HS-5 (cell line): ENCODE measurements around the gene CLSTN1.
"Not testable (repeated sequence)": the region's sequence is repeated elsewhere in the genome, so short reads cannot be mapped to it uniquely, and the experiment has no call there.

ENCODE experiments used
- DNase-seq: peaks from one replicate; pipeline ENCODE4 v3.0.0-alpha.2; 2012; ENCODE audit warnings: low read depth

Gene CLSTN1

DNA sequence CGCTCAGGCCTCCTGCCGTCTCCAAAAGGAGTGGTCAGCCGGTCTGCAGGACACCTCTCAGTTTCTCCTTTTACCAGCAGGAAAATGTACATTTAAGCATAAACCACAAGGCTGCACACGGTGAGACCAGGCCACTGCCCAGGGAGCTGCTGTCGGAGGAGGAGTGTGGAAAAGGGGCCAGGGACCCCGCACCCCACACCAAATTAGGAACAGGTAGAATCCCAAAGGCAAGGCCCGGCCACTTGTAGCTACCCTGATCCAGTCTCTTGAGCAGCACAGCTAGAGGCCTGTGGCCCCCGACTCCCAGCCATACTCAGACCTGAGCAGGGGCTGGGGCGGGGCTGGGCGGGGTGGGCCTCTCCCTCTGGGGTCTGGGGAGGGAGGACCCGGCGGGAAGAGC is 94.2 kb downstream of the CLSTN1 start:
- no peak for DNase-seq

DNA sequence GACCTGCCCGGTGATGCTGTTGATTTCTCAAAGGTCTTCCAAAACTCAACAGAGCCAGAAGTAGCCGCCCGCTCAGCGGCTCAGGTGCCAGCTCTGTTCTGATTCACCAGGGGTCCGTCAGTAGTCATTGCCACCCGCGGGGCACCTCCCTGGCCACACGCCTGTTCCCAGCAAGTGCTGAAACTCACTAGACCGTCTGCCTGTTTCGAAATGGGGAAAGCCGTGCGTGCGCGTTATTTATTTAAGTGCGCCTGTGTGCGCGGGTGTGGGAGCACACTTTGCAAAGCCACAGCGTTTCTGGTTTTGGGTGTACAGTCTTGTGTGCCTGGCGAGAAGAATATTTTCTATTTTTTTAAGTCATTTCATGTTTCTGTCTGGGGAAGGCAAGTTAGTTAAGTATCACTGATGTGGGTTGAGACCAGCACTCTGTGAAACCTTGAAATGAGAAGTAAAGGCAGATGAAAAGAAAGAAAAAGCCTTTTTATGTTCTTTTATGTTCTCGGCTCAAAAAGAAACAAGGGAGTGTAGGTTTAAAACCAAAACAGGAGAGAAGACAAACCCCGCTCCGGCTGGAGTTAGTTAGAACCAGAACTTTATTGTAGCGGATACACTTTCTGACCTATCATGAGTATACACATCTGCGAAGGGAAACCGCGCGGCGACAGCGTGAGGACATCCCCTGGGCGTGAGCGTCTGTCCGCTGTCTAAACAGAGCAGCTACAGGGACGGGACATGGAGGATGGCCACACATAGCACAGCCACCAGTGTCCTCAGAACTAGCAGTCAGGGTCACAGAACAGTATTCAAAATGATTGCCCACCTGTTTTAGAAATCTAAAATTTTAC is 95.1 kb downstream of the CLSTN1 start:
- DNase-seq, result no peak

DNA sequence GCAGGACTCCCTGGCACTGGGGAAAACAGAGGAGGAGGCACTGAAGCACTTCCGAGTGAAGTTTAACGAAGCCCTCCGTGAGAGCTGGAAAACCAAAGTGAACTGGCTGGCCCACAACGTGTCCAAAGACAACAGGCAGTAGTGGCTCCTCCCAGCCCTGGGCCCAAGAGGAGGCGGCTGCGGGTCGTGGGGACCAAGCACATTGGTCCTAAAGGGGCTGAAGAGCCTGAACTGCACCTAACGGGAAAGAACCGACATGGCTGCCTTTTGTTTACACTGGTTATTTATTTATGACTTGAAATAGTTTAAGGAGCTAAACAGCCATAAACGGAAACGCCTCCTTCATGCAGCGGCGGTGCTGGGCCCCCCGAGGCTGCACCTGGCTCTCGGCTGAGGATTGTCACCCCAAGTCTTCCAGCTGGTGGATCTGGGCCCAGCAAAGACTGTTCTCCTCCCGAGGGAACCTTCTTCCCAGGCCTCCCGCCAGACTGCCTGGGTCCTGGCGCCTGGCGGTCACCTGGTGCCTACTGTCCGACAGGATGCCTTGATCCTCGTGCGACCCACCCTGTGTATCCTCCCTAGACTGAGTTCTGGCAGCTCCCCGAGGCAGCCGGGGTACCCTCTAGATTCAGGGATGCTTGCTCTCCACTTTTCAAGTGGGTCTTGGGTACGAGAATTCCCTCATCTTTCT is 96.7 kb downstream of the CLSTN1 start:
- DNase-seq, result no peak

DNA sequence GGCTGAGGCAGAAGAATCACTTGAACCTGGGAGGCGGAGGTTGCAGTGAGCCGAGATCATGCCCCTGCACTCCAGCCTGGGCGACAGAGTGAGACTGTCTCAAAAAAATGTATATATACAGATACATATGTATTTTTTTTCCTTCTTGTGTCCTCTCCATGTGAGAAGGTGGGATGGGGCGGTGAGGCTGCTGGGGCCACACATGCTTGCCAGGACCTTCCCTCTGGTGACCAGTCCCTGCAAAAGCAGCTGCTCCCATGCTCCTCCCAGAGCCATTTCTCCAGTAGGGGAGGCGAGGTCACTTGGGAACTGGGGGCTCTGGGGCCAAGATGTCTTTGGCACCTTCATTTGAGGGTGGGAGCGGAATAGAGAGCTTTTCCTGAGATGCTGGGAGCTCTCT is 97.4 kb downstream of the CLSTN1 start:
- DNase-seq, result no peak

DNA sequence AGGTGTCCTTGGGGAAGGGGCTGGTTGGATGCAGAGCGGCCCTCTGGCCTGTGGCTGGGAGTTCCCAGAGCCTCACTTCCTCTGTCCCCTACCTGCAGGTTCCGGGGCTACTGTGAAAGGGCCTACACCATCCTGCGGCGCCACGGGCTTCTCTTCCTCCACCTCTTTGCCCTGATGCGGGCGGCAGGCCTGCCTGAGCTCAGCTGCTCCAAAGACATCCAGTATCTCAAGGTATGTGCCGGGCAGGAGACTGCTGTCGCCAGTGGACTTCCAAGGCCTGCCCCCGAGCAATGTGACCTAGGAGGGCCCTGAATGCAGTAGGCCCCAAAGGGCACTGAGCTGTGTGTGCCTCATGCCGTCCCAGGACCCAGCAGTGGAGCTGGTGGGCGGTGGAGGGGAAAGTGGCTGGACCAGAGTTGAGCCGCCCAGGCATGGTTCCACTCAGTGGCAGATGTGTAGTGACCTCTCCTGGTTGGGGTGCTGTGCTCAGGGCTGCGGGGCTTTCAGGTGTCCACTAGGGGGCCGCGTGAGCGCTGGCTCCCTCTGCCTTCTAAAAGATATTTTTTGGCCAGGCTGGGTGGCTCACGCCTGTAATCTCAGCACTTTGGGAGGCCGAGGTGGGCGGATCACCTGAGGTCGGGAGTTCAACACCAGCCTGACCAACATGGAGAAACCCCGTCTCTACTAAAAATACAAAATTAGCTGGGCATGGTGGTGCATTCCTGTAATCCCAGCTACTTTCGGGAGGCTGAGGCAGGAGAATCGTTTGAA is 98.9 kb downstream of the CLSTN1 start:
- no peak for DNase-seq

DNA sequence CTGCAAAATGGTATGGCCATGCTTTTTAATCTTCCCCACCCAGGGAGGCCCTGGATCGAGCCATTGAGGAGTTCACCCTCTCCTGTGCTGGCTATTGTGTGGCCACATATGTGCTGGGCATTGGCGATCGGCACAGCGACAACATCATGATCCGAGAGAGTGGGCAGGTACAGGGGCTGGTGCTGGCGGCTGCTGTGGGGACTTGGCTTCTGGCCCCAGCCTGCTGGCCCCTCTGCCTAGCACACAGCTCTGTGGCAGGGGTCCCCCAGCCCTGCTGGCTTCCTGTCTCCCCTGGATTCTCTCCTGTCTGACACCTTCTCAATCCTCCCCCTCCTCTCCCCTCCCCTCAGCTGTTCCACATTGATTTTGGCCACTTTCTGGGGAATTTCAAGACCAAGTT is 99.8 kb downstream of the CLSTN1 start:
- no peak for DNase-seq

DNA sequence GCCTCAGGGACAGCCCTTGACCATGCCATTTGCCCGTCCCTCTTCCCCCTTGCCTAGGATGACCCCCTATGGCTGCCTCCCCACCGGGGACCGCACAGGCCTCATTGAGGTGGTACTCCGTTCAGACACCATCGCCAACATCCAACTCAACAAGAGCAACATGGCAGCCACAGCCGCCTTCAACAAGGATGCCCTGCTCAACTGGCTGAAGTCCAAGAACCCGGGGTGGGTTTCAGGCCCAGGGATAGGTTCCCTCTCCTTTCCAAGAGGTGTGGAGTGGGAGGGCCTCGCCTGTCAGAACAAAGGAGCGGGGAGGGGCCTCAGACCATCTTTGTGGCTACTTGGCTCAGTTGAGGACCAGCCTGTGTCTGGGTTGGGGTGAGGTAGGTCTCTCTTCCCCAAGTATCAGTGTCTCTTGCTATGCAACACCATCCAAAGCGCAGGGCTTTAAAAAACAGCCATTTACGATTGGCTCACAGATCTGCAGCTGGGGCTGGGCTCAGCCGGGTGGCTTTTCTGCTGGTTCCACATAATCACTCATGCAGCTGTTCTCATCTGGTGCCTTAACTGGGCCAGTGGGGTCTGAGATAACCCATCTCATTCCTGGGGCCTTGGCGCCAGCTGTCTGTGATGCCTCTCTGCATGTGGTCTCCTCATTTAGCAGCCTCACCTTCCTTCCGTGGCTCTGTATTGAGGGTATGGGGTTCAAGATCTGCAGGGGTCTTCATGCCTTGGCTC is 100.5 kb downstream of the CLSTN1 start:
- no peak for DNase-seq

DNA sequence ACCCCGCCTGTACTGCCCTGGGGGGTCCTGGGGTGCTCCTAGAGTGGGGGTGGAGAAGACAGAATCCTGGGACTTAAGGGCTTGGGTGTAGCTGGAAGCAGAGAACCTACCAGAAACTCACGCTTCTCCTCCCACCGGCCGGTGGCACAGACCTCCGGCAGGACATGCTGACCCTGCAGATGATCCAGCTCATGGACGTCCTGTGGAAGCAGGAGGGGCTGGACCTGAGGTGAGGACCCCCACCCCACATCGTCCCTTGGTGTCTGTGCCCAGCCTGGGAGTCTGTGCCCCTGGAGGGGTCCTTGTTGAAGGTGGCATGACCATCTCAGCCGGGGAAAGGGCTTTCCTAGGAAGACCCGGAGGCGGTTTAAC is 101.4 kb downstream of the CLSTN1 start:
- no peak for DNase-seq

DNA sequence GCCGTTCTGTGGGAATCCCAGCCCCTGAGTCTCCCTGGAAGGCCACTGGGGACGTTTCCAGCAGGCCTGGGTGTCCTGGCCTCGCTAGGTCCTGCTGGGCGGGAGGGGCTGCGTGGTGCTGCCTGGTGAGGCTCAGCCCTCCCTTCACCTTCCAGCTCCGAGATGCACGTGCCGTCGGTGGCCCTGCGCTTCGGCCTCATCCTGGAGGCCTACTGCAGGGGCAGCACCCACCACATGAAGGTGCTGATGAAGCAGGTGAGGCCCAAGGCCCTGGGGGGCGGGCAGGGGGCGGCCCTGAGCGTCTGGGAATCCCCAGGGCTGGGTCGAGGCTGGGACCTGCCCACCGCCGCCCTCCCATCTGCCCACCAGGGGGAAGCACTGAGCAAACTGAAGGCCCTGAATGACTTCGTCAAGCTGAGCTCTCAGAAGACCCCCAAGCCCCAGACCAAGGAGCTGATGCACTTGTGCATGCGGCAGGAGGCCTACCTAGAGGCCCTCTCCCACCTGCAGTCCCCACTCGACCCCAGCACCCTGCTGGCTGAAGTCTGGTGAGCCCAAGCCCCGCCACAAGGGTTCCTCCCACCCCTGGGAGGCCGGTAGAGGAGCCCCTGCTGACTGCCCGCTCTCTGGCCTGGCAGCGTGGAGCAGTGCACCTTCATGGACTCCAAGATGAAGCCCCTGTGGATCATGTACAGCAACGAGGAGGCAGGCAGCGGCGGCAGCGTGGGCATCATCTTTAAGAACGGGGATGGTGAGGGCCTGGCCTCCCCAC is 102.0 kb downstream of the CLSTN1 start:
- no peak for DNase-seq

DNA sequence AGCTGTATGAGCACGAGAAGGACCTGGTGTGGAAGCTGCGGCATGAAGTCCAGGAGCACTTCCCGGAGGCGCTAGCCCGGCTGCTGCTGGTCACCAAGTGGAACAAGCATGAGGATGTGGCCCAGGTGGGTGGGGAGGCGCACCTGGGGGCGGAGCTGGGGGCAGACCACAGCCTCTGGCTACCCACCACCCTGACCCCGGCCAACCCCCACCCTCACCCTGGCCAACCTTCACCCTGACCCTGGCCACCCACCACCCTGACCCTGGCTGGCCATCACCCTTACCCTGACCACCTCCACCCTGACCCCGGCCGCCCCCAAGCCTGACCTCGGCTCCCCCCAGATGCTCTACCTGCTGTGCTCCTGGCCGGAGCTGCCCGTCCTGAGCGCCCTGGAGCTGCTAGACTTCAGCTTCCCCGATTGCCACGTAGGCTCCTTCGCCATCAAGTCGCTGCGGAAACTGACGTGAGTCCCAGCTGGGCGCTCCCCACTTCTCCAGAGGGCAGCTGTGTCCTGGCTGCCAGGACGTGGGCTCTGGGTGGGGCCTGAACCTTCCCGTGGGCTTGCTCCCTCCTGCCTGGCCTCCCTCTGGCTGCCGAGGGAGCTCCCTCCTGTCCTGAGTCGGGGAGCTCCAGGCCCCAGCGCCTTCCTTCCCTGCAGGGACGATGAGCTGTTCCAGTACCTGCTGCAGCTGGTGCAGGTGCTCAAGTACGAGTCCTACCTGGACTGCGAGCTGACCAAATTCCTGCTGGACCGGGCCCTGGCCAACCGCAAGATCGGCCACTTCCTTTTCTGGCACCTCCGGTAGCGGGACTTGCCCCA is 102.8 kb downstream of the CLSTN1 start:
- DNase-seq, result no peak

DNA sequence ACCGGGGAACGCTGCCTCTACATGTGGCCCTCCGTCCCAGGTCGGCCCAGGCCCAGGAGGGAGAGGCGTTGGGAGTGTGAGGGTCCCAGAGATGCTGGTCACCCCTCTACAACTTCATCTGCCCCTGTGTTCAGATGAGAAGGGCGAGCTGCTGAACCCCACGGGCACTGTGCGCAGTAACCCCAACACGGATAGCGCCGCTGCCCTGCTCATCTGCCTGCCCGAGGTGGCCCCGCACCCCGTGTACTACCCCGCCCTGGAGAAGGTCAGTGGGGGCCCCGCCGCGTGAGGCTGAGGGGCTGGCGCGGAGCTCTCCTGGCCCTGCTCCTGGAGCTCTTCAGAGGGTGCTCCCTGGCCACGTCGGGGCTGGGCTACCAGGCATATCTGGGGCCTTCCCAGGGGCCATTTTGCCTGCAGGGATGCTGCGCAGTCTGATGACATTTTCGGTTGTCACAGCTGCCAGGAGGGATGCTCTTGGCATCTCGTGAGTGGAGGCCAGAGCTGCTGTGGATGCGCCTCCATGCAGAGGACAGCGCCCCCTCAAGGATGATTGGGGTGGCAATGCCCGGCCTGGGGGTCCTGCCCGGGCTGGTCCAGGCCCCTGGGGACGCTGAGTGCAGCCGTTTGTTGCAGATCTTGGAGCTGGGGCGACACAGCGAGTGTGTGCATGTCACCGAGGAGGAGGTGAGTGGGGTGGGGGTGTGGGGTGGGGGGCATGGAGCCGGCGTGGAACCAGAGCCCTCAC is 103.6 kb downstream of the CLSTN1 start:
- DNase-seq, result no peak

DNA sequence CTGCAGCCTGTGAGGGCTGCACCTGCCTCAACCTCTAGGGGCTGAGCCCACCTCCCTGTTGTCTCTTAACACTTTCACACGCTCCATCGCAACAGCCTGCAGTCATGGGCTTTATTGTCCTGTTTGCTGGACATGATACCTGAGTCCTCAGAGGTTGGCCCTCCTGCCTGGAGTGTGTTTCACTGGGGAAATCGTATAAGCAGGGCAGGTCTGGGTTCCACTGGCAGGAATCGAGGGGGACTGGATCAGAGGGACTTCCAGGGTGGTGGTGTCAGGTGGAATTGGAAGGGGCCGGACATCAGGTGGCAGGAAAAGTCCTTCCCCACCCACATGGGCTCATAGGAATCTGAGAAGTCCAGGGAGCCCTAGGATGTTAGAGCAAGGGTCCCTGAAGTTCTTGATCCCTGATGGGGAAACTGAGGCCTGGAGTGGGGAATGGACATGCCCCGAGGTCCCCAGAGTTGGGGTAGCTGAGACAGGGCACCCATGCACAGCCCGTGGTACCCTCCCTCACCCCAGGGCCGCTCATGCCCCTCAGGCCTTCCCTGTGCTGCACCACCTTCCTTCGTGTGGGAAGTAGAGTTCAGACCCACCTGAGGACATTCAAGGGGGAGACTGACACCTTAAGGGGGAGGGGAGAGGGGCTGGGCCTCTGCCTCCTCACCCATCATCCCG is 105.6 kb downstream of the CLSTN1 start:
- DNase-seq, result no peak

DNA sequence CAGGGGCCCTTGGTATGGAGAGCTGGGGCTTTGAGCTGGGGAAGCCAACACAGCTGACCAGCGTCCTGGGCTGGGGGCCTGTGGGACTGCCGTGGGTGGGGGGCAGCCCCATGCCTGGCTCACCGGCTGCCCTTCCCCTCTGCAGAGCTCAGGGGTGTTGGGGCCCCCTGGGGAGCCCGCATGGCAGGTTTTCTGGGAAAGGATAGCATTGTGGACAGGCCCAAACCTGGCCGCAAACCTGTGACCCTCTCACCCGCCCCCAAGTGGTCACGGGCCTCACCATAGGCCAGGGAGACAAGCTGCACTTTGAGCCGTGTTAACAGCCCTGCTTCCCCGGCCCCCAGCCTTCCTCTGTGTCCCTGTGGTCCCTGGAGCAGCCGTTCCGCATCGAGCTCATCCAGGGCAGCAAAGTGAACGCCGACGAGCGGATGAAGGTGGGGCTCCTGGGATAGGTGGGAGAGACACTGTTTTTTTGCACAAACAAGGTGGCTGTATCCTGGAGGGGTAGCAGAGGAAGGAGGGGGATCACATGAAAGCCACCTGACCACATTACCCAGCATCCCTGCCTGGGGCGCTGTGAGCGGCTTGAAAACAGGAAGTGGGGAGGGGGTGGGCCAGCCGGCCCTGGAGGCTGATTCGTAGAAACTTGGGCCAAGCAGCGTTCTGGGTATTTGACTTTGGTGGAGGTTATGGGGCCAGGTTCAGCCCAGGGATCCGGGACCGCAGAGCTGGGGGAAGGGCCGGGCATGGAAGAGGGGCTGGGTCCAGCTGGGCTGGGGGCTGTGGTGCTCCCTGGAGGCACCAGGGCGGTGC is 106.4 kb downstream of the CLSTN1 start:
- no peak for DNase-seq

DNA sequence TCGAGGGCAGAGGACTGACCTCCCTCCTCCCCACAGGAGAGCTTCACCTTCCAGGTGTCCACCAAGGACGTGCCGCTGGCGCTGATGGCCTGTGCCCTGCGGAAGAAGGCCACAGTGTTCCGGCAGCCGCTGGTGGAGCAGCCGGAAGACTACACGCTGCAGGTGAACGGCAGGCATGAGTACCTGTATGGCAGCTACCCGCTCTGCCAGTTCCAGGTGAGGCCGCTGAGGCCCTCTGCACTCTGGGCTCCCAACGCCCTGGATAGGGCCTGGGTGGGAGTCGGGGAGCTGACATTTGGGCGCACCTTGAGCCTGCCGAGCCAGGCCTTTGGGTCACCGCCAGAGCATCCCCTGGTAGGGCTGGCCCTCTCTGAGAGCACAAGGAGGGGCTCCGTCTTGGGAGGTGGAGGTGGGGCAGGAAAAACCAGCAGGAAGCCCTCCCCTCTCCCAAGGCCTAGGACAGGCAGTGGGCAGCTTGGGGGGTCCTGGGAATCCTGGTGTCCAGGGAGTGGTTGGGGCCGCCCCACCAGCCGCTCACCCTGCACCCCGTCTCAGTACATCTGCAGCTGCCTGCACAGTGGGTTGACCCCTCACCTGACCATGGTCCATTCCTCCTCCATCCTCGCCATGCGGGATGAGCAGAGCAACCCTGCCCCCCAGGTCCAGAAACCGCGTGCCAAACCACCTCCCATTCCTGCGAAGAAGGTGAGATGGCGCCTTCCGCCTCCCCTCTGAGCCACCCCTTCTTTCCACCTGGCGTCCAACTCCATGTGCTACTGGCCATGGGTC is 107.2 kb downstream of the CLSTN1 start:
- DNase-seq, result no peak

DNA sequence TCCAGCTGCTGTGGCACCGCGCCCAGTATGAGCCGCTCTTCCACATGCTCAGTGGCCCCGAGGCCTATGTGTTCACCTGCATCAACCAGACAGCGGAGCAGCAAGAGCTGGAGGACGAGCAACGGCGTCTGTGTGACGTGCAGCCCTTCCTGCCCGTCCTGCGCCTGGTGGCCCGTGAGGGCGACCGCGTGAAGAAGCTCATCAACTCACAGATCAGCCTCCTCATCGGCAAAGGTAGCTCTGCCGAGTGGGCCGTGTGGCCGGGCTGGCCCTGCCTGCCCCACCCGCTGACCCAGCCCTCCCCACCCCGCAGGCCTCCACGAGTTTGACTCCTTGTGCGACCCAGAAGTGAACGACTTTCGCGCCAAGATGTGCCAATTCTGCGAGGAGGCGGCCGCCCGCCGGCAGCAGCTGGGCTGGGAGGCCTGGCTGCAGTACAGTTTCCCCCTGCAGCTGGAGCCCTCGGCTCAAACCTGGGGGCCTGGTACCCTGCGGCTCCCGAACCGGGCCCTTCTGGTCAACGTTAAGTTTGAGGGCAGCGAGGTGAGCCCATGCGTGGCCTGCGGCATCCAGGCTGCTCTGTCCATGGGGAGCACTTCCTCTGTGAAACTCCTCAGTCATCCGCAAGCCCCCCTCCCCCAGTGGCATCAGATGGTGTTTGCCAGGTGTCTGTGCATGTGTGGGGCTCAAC is 108.1 kb downstream of the CLSTN1 start:
- DNase-seq, result no peak

DNA sequence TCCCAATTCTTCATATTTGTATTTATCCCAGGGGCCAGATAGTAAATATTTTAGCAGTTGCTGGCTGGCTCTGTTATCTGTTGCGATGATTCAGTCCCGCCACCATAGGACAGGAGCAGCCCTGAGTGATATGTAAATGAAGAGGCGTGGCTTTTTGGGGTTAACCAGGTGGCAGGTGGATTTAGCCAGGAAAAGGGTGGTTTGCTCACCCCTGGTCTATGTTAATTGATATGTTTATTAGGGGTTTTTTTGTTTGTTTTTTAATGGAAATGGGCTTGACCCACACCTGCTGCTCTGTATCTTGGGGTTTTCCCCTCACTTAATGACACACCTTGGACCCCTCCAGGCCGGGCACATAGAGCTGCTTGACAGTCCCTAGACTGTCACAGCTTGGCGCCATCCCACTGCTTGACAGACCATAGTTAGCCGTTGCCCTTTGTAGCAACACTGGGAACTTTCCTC is 109.5 kb downstream of the CLSTN1 start:
- no peak for DNase-seq

DNA sequence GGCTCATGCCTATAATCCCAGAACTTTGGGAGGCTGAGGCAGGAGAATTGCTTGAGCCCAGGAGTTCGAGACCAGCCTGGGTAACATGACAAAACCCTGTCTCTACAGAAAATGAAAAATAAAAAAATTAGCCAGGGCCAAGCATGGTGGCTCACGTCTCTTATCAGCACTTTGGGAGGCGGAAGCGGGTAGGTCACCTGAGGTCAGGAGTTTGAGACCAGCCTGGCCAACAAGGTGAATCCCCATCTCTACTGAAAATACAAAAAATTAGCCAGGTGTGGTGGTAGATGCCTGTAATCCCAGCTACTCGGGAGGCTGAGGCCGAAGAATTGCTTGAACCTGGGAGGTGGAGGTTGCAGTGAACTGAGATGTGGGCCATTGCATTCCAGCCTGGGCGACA is 111.0 kb downstream of the CLSTN1 start:
- DNase-seq, result not testable (repeated sequence)
